ENCODE data around the gene ARID1B. TPM values are rescaled to one million over a fixed set of nuclear protein-coding genes. Genes with fewer than 3 reads are reported as not detected.

The ARID1B gene
- total and polyA plus RNA-seq, 7 donors: 8.4 to 115 (median 69.6) TPM

GRCh38 chr6:157209865-157210530, 432.8 kb downstream of the ARID1B start:
- no peaks in the 10 kb centered on the region for H3K27me3 ChIP-seq
- intact Hi-C loops (cut with DNase I): no loop called here
- no peak overlapping the region for H3K27ac ChIP-seq
- DNase-seq: no peak
- 92% methylated on average over 10 of the region's 10 CpGs for WGBS, 2 donors
- TF ChIP-seq EP300 (IDR thresholded peaks at IDR 0.05): no peak
- no peak for TF ChIP-seq POLR2AphosphoS5 (IDR thresholded peaks at IDR 0.05)
- no peak for TF ChIP-seq POLR2A (IDR thresholded peaks at IDR 0.05)
- TF ChIP-seq CTCF (IDR thresholded peaks at IDR 0.05): no peak
- peaks cover 13 to 39% (median 21%) of the 10 kb centered on the region in 4 donors for H3K36me3 ChIP-seq
- H3K9me3 ChIP-seq: no peaks in the 10 kb centered on the region
- no peaks in the 10 kb centered on the region for H3K4me1 ChIP-seq
- H3K4me3 ChIP-seq: no peak overlapping the region

- intact Hi-C loops (cut with DNase I): no loop called here
- H3K4me3 ChIP-seq: no peak overlapping the region
- no peaks in the 10 kb centered on the region for H3K9me3 ChIP-seq
- H3K36me3 ChIP-seq: peaks cover 13 to 29% (median 16%) of the 10 kb centered on the region in 4 donors
- no peak for DNase-seq
- TF ChIP-seq POLR2AphosphoS5 (IDR thresholded peaks at IDR 0.05): no peak
- TF ChIP-seq EP300 (IDR thresholded peaks at IDR 0.05): no peak
- no peak for TF ChIP-seq CTCF (IDR thresholded peaks at IDR 0.05)
- no peak for TF ChIP-seq POLR2A (IDR thresholded peaks at IDR 0.05)
- no peaks in the 10 kb centered on the region for H3K4me1 ChIP-seq
- 96% methylated on average over 3 of the region's 3 CpGs for WGBS, 2 donors
- no peak overlapping the region for H3K27ac ChIP-seq
- H3K27me3 ChIP-seq: no peaks in the 10 kb centered on the region
Observed at GRCh38 chr6:157210954-157211353, 433.8 kb downstream of the ARID1B start.

GRCh38 chr6:157211603-157212455, 434.7 kb downstream of the ARID1B start:
- H3K27me3 ChIP-seq: no peaks in the 10 kb centered on the region
- no peaks in the 10 kb centered on the region for H3K9me3 ChIP-seq
- TF ChIP-seq CTCF (IDR thresholded peaks at IDR 0.05): no peak
- TF ChIP-seq POLR2A (IDR thresholded peaks at IDR 0.05): no peak
- TF ChIP-seq POLR2AphosphoS5 (IDR thresholded peaks at IDR 0.05): peak in 1 of 4 donors; percentile 11
- TF ChIP-seq EP300 (IDR thresholded peaks at IDR 0.05): no peak
- H3K27ac ChIP-seq: no peak overlapping the region
- H3K36me3 ChIP-seq: peaks cover 6 to 20% (median 7%) of the 10 kb centered on the region in 4 donors
- no peaks in the 10 kb centered on the region for H3K4me1 ChIP-seq
- H3K4me3 ChIP-seq: no peak overlapping the region
- intact Hi-C loops (cut with DNase I): no loop called here
- DNase-seq: no peak
- WGBS, 2 donors: 83 to 85% methylated on average over 11 of the region's 11 CpGs

- no peak overlapping the region for H3K27ac ChIP-seq
- no peak overlapping the region for H3K4me3 ChIP-seq
- H3K9me3 ChIP-seq: no peaks in the 10 kb centered on the region
- TF ChIP-seq POLR2A (IDR thresholded peaks at IDR 0.05): no peak
- no peak for TF ChIP-seq POLR2AphosphoS5 (IDR thresholded peaks at IDR 0.05)
- TF ChIP-seq CTCF (IDR thresholded peaks at IDR 0.05): no peak
- TF ChIP-seq EP300 (IDR thresholded peaks at IDR 0.05): no peak
- WGBS, 2 donors: 87 to 94% methylated on average over 9 of the region's 9 CpGs
- DNase-seq: no peak
- no peaks in the 10 kb centered on the region for H3K4me1 ChIP-seq
- no peaks in the 10 kb centered on the region for H3K27me3 ChIP-seq
- H3K36me3 ChIP-seq: peaks cover 0 to 4% (median 0%) of the 10 kb centered on the region in 4 donors
- intact Hi-C loops (cut with DNase I): no loop called here
Observed at GRCh38 chr6:157213426-157213825, 436.2 kb downstream of the ARID1B start.
